ENCODE measurements around the gene PMF1. TPM values are rescaled to one million over a fixed set of nuclear protein-coding genes. Genes with fewer than 3 reads are reported as not detected.
A peak's percentile ranks its signal among the peaks of the same experiment; 100 is the strongest.
"Not testable (repeated sequence)": the region's sequence is repeated elsewhere in the genome, so short reads cannot be mapped to it uniquely, and the experiment has no call there.

Gene PMF1, protein sequence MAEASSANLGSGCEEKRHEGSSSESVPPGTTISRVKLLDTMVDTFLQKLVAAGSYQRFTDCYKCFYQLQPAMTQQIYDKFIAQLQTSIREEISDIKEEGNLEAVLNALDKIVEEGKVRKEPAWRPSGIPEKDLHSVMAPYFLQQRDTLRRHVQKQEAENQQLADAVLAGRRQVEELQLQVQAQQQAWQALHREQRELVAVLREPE
- polyA plus RNA-seq (2012; ENCODE audit: missing spikeins), result 45.2 TPM

- peak; percentile 48 for FAIRE-seq
- peak; percentile 100 for DNase-seq (ENCODE audit: insufficient read length)
- peak; percentile 91 for TF ChIP-seq POLR2A (IDR thresholded peaks at IDR 0.05; ENCODE audit: low read depth, low read length)
- TF ChIP-seq POLR2AphosphoS5 (IDR thresholded peaks at IDR 0.05; ENCODE audit: low read depth, low read length), result peak; percentile 94
- no peak; the same call in 1 of the 2 replicates for TF ChIP-seq TAF1 (IDR thresholded peaks at IDR 0.05; ENCODE audit: borderline replicate concordance, low read depth, low read length)
Observed at GRCh38 chr1:156212833-156213643, at the start of gene PMF1. Gene PMF1, plus strand, starts transcription at chr1:156213007. Its CDS starts 9 bp downstream, at chr1:156213016.

DNA sequence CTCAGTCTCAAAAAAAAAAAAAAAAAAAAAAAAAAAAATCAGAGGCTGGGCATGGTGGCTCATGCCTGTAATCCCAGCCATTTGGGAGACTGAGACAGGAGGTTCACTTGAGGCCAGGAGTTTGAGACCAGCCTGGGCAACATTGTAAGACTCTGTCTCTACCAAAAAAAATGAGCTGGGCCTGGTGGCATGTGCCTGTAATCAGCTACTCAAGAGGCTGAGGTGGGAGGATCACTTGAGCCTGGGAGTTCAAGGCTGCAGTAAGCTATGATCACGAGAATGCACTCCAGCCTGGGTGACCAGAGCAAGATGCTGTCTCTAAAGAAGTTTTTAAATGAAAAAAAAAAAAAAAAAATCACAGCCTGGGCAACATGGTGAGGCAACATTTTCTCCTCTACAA, 49.1 kb upstream of the PMF1 start:
- no peak for FAIRE-seq
- no peak for TF ChIP-seq POLR2A (IDR thresholded peaks at IDR 0.05; ENCODE audit: low read depth, low read length)
- TF ChIP-seq POLR2AphosphoS5 (IDR thresholded peaks at IDR 0.05; ENCODE audit: low read depth, low read length), result no peak
- TF ChIP-seq TAF1 (IDR thresholded peaks at IDR 0.05; ENCODE audit: borderline replicate concordance, low read depth, low read length), result no peak
- DNase-seq (ENCODE audit: insufficient read length), result no peak

DNA sequence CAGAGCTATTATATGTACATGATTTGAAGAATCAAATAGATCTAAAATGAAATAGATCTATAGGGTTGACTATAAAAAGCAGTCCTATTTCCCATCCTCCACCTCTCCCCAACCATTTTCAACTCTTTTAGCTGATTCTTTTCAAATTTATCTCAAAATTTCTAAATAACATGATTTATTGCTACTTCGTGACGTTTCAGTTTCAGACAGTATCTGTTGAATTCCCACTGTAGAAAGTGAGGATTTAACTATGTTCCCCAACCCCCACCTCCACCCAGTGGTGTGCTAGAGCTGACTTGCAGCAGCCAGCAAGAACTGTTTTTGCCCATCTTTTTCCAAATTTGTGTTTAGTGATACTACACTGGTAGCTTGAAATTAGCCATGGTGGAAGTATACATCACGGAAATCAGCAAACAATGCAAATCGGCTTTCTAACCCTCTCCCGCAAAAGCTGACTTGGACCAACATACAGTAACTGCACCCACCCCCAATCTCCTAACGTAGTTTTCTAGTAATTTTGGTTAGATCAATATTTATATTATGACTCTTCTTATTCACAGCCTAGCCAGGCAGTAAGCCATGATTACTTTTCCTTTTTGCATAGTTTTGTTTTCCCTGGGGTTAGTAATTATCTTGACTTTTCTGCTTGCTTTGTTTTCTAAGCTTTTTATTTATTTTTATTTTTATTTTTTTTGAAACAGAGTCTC, 48.5 kb upstream of the PMF1 start:
- DNase-seq (ENCODE audit: insufficient read length), result no peak
- TF ChIP-seq POLR2A (IDR thresholded peaks at IDR 0.05; ENCODE audit: low read depth, low read length) (no peak), TAF1 (IDR thresholded peaks at IDR 0.05; ENCODE audit: borderline replicate concordance, low read depth, low read length) (no peak), POLR2AphosphoS5 (IDR thresholded peaks at IDR 0.05; ENCODE audit: low read depth, low read length) (no peak)
- FAIRE-seq, result no peak

GRCh38 chr1:156165083-156165482, 47.7 kb upstream of the PMF1 start:
- FAIRE-seq, result no peak
- TF ChIP-seq POLR2AphosphoS5 (IDR thresholded peaks at IDR 0.05; ENCODE audit: low read depth, low read length) (no peak), TAF1 (IDR thresholded peaks at IDR 0.05; ENCODE audit: borderline replicate concordance, low read depth, low read length) (no peak), POLR2A (IDR thresholded peaks at IDR 0.05; ENCODE audit: low read depth, low read length) (no peak)
- DNase-seq (ENCODE audit: insufficient read length), result no peak

DNA sequence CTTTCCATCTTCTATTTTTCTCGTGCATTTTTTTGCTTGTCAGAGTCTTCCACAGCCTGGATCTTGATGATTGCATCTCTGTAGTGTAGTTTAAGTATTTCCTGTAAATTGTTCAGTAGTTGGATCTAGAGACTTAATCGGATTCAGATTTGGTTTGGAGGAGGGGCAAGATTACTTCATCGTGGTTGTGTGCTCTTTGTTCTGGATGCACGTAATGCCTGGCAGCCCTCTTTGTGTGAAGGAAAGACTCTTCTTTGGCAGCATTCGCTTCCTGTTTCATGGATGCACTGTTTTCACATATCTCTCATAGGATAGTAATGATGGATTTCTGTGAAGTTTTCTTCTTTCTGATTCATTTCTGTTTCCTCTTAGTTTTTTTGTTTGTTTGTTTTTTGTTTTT, 45.3 kb upstream of the PMF1 start:
- TF ChIP-seq POLR2AphosphoS5 (IDR thresholded peaks at IDR 0.05; ENCODE audit: low read depth, low read length), result no peak
- TF ChIP-seq TAF1 (IDR thresholded peaks at IDR 0.05; ENCODE audit: borderline replicate concordance, low read depth, low read length), result no peak
- TF ChIP-seq POLR2A (IDR thresholded peaks at IDR 0.05; ENCODE audit: low read depth, low read length), result no peak
- DNase-seq (ENCODE audit: insufficient read length), result no peak
- FAIRE-seq, result no peak

DNA sequence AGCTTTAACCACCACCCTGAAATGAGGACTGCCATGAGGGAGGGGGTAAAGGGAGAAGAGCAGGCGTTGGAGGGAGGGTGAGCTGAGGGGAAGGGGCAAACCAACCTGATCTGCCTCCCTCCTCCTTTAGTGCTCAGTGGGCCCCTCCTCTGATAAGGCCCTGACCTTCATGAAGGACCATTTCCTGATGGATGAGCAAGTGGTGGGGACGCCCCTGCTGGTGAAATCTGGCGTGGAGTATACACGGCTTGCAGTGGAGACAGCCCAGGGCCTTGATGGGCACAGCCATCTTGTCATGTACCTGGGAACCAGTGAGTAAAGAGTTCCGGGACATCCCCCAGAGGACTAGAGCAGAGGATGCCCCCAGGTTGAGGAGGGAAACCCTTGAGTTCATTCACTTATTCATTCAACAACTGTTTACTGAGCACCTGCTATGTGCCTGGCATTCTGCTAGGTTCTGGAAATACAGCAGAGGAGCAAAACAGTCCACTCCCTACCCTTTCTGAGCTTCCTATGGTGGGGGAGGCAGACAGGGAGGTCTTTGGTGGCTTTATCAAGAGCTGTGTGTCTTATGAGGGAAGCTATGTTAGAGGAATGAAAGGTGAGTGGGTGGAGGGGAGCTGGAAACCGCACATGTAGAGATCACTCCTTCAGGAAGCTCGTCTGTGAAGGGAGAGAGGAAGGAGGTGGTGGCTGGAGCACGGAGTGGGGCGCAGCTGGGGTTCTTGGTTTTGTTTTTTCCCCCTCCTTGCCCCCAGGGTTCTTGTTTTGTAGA, 39.9 kb upstream of the PMF1 start:
- no peak for TF ChIP-seq POLR2A (IDR thresholded peaks at IDR 0.05; ENCODE audit: low read depth, low read length)
- TF ChIP-seq POLR2AphosphoS5 (IDR thresholded peaks at IDR 0.05; ENCODE audit: low read depth, low read length), result no peak
- TF ChIP-seq TAF1 (IDR thresholded peaks at IDR 0.05; ENCODE audit: borderline replicate concordance, low read depth, low read length), result no peak
- DNase-seq (ENCODE audit: insufficient read length) (no peak), FAIRE-seq (no peak)

GRCh38 chr1:156176610-156177210, 36.1 kb upstream of the PMF1 start:
- no peak for FAIRE-seq
- no peak for DNase-seq (ENCODE audit: insufficient read length)
- TF ChIP-seq POLR2A (IDR thresholded peaks at IDR 0.05; ENCODE audit: low read depth, low read length), result no peak
- TF ChIP-seq POLR2AphosphoS5 (IDR thresholded peaks at IDR 0.05; ENCODE audit: low read depth, low read length), result no peak
- no peak for TF ChIP-seq TAF1 (IDR thresholded peaks at IDR 0.05; ENCODE audit: borderline replicate concordance, low read depth, low read length)

- no peak for DNase-seq (ENCODE audit: insufficient read length)
- no peak for TF ChIP-seq TAF1 (IDR thresholded peaks at IDR 0.05; ENCODE audit: borderline replicate concordance, low read depth, low read length)
- no peak for TF ChIP-seq POLR2A (IDR thresholded peaks at IDR 0.05; ENCODE audit: low read depth, low read length)
- no peak for TF ChIP-seq POLR2AphosphoS5 (IDR thresholded peaks at IDR 0.05; ENCODE audit: low read depth, low read length)
- no peak for FAIRE-seq
Observed at GRCh38 chr1:156177919-156178654, 34.7 kb upstream of the PMF1 start.

- no peak for FAIRE-seq
- TF ChIP-seq POLR2A (IDR thresholded peaks at IDR 0.05; ENCODE audit: low read depth, low read length), result no peak
- DNase-seq (ENCODE audit: insufficient read length), result no peak
Observed at GRCh38 chr1:156180471-156180870, 32.3 kb upstream of the PMF1 start.

DNA sequence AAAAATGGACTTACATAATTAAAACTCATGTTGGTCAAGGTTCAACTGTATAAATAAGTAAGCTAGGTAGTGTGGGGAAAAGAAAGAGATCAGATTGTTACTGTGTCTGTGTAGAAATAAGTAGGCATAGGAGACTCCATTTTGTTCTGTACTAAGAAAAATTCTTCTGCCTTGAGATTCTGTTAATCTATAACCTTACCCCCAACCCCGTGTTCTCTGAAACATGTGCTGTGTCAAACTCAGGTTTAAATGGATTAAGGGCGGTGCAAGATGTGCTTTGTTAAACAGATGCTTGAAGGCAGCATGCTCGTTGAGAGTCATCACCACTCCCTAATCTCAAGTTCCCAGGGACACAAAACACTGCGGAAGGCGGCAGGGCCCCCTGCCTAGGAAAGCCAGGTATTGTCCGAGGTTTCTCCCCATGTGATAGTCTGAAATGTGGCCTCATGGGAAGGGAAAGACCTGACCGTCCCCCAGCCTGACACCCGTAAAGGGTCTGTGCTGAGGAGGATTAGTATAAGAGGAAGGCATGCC, 31.3 kb upstream of the PMF1 start:
- DNase-seq (ENCODE audit: insufficient read length); FAIRE-seq: not testable (repeated sequence)

DNA sequence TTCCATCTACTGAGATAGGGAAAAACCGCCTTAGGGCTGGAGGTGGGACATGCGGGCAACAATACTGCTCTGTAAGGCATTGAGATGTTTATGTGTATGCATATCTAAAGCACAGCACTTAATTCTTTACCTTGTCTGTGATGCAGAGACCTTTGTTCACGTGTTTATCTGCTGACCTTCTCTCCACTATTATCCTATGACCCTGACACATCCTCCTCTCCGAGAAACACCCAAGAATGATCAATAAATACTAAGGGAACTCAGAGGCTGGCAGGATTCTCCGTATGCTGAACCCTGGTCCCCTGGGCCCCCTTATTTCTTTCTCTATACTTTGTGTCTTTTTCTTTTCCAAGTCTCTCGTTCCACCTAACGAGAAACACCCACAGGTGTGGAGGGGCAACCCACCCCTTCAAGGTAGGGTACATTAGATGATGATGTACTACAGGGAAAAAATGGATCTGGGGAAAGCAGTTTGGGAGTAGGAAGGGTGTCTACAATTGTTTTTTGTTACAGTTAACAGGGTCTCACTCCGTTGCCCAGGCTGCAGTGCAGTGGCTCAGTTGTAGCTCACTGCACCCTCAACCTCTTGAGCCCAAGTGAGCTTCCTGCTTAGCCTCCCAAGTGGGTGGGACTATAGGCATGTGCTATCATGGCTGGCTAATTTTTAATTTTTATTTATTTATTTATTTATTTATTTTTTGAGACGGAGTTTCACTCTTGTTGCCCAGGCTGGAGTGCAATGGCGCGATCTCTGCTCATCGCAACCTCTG, 30.6 kb upstream of the PMF1 start:
- not testable (repeated sequence) for DNase-seq (ENCODE audit: insufficient read length); FAIRE-seq

GRCh38 chr1:156186347-156187177, 26.2 kb upstream of the PMF1 start:
- FAIRE-seq; DNase-seq (ENCODE audit: insufficient read length): not testable (repeated sequence)

DNA sequence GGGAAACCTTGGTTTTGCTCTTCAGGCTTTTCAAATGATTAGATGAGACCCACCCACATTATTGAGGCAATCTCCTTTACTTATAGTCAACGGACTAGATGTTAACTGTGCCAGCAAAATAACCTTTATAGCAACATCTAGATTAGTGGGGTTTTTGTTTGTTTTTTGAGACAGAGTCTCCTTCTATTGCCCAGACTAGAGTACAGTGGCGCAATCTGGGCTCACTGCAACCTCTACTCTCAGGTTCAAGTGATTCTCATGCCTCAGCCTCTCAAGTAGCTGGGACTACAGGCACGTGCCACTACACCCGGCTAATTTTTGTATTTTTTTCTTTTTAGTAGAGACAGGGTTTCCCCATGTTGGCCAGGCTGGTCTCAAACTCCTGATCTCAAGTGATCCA, 22.5 kb upstream of the PMF1 start:
- not testable (repeated sequence) for FAIRE-seq

More for the DNA sequence above, 22.5 kb upstream of the PMF1 start:
- DNase-seq (ENCODE audit: insufficient read length), result not testable (repeated sequence)
